NB4 (cell line): ENCODE measurements around the gene C5orf15.

Experiments used
- CTCF ChIP-seq: IDR thresholded peaks from one replicate; pipeline ENCODE4 v1.5.1; 2012; ENCODE audit warnings: low read depth, low read length
- MAX ChIP-seq: IDR thresholded peaks from 2 replicates; pipeline ENCODE4 v1.6.1; 2011; ENCODE audit warnings: low read depth, low read length
- MYC ChIP-seq: IDR thresholded peaks from 2 replicates; pipeline ENCODE4 v1.6.1; 2011; ENCODE audit warnings: low read depth, low read length
- POLR2A ChIP-seq: IDR thresholded peaks from 2 replicates; pipeline ENCODE4 v1.6.1; 2011; ENCODE audit warnings: mild to moderate bottlenecking; ENCODE audit not compliant: insufficient read length; ENCODE audit errors: extremely low read depth

GRCh38 chr5:133992429-133993155, 24.2 kb upstream of the C5orf15 start:
- TF ChIP-seq CTCF (no peak), POLR2A (no peak), MYC (no peak), MAX (no peak)
